Measurements from ENCODE around the gene SERINC2. TPM values are rescaled to one million over a fixed set of nuclear protein-coding genes. Genes with fewer than 3 reads are reported as not detected.
"Not testable (repeated sequence)": the region's sequence is repeated elsewhere in the genome, so short reads cannot be mapped to it uniquely, and the experiment has no call there.

SERINC2 gene
- polyA plus RNA-seq, 6 donors from 2014 or later: 0.54 to 1.6 (median 0.77) TPM; not detected in 1

GRCh38 chr1:31474567-31474966 lies 61.6 kb downstream of the SERINC2 start:
- H3K4me3 Mint-ChIP-seq; ATAC-seq (ENCODE audit: low read depth in 2 of 2); DNase-seq; H3K27ac Mint-ChIP-seq: not testable (repeated sequence)
- Mint-ChIP-seq H3K36me3 (peaks cover 15 to 16% of the 10 kb centered on the region in 2 donors), H3K4me1 (peaks cover 10 to 12% (median 11%) of the 10 kb centered on the region in 3 donors), H3K9me3 (peaks cover 5 to 29% (median 22%) of the 10 kb centered on the region in 7 donors), H3K27me3 (peaks cover 0 to 24% (median 14%) of the 10 kb centered on the region in 3 donors)

GRCh38 chr1:31476891-31477846 lies 64.2 kb downstream of the SERINC2 start:
- peaks cover 0 to 24% (median 6%) of the 10 kb centered on the region in 3 donors for H3K27me3 Mint-ChIP-seq
- H3K36me3 Mint-ChIP-seq: peaks cover 8 to 11% of the 10 kb centered on the region in 2 donors
- ATAC-seq (ENCODE audit: low read depth in 2 of 2) (no peak), DNase-seq (no peak)
- peaks cover 10 to 32% (median 23%) of the 10 kb centered on the region in 7 donors for H3K9me3 Mint-ChIP-seq
- no peak overlapping the region for H3K27ac Mint-ChIP-seq
- H3K4me1 Mint-ChIP-seq: peaks cover 3 to 11% (median 4%) of the 10 kb centered on the region in 3 donors
- H3K4me3 Mint-ChIP-seq: no peak overlapping the region

GRCh38 chr1:31478167-31478566 lies 65.2 kb downstream of the SERINC2 start:
- Mint-ChIP-seq H3K4me3 (no peak overlapping the region), H3K27me3 (peaks cover 0 to 24% (median 6%) of the 10 kb centered on the region in 3 donors), H3K4me1 (peaks cover 5 to 14% (median 8%) of the 10 kb centered on the region in 3 donors), H3K36me3 (peaks cover 8 to 9% of the 10 kb centered on the region in 2 donors), H3K27ac (peak overlapping the region in 1 of 6 donors; percentile 52), H3K9me3 (peaks cover 6 to 28% (median 17%) of the 10 kb centered on the region in 7 donors)
- ATAC-seq (ENCODE audit: low read depth in 2 of 2) (no peak), DNase-seq (no peak)

GRCh38 chr1:31479811-31480210 lies 66.8 kb downstream of the SERINC2 start:
- H3K27ac Mint-ChIP-seq: no peak overlapping the region
- peaks cover 6 to 23% (median 14%) of the 10 kb centered on the region in 7 donors for H3K9me3 Mint-ChIP-seq
- ATAC-seq (ENCODE audit: low read depth in 2 of 2) (no peak), DNase-seq (no peak)
- peaks cover 10 to 19% (median 12%) of the 10 kb centered on the region in 3 donors for H3K4me1 Mint-ChIP-seq
- H3K36me3 Mint-ChIP-seq: peaks cover 8 to 13% of the 10 kb centered on the region in 2 donors
- H3K27me3 Mint-ChIP-seq: peaks cover 0 to 24% (median 6%) of the 10 kb centered on the region in 3 donors
- no peak overlapping the region for H3K4me3 Mint-ChIP-seq

GRCh38 chr1:31480426-31480825 lies 67.4 kb downstream of the SERINC2 start:
- H3K27ac Mint-ChIP-seq; DNase-seq; H3K4me3 Mint-ChIP-seq; ATAC-seq (ENCODE audit: low read depth in 2 of 2): not testable (repeated sequence)
- H3K36me3 Mint-ChIP-seq: peaks cover 8 to 13% of the 10 kb centered on the region in 2 donors
- H3K9me3 Mint-ChIP-seq: peaks cover 6 to 25% (median 14%) of the 10 kb centered on the region in 7 donors
- peaks cover 0 to 24% (median 6%) of the 10 kb centered on the region in 3 donors for H3K27me3 Mint-ChIP-seq
- peaks cover 10 to 19% (median 12%) of the 10 kb centered on the region in 3 donors for H3K4me1 Mint-ChIP-seq

- Mint-ChIP-seq H3K27me3 (peaks cover 0 to 6% (median 5%) of the 10 kb centered on the region in 3 donors), H3K36me3 (peaks cover 5 to 8% of the 10 kb centered on the region in 2 donors), H3K9me3 (peaks cover 9 to 33% (median 18%) of the 10 kb centered on the region in 7 donors), H3K4me3 (peak overlapping the region in 3 of 8 donors; percentile 9 to 61 (median 47)), H3K27ac (peak overlapping the region; percentile 6 to 88 (median 83)), H3K4me1 (peaks cover 10 to 18% (median 12%) of the 10 kb centered on the region in 3 donors)
- DNase-seq (no peak), ATAC-seq (ENCODE audit: low read depth in 2 of 2) (no peak)
Observed at GRCh38 chr1:31482482-31483011, 69.5 kb downstream of the SERINC2 start.

- Mint-ChIP-seq H3K27me3 (no peaks in the 10 kb centered on the region), H3K36me3 (peaks cover 5 to 8% of the 10 kb centered on the region in 2 donors), H3K27ac (peak overlapping the region; percentile 34 to 88 (median 83)), H3K9me3 (peaks cover 9 to 33% (median 18%) of the 10 kb centered on the region in 7 donors), H3K4me3 (peak overlapping the region in 5 of 8 donors; percentile 20 to 68 (median 47)), H3K4me1 (peaks cover 10 to 14% (median 12%) of the 10 kb centered on the region in 3 donors)
- DNase-seq: peak; percentile 34
- peak; percentile 92 to 96 for ATAC-seq (ENCODE audit: low read depth in 2 of 2)
Observed at GRCh38 chr1:31483012-31483946, 70.3 kb downstream of the SERINC2 start.

Other genes with a start within 250 kb of the SERINC2 start
- gene NKAIN1, start 173.3 kb upstream of the SERINC2 start, polyA plus RNA-seq (ENCODE audit: low read depth in 6 of 6): not detected
- 10 to 100 TPM; 61.8 to 97.0 (median 90.0) TPM for gene SNRNP40, start 116.4 kb upstream of the SERINC2 start, polyA plus RNA-seq (ENCODE audit: low read depth in 6 of 6)
- gene ZCCHC17, start 116.2 kb upstream of the SERINC2 start, polyA plus RNA-seq (ENCODE audit: low read depth in 6 of 6): 10 to 100 TPM; 44.4 to 70.6 (median 50.6) TPM
- gene FABP3, start 40.1 kb upstream of the SERINC2 start, polyA plus RNA-seq (ENCODE audit: low read depth in 6 of 6): under 1 TPM in 1 of 6 donors, not detected in 5; 0.55 TPM
- not detected for gene TINAGL1, start 163.3 kb downstream of the SERINC2 start, polyA plus RNA-seq (ENCODE audit: low read depth in 6 of 6)
- not detected for gene HCRTR1, start 204.5 kb downstream of the SERINC2 start, polyA plus RNA-seq (ENCODE audit: low read depth in 6 of 6)
- 100 to 1,000 TPM in 1 of 6 donors, 10 to 100 TPM in 5; 72.6 to 140 (median 93.7) TPM for gene PEF1, start 231.7 kb downstream of the SERINC2 start, polyA plus RNA-seq (ENCODE audit: low read depth in 6 of 6)

Measured in naive B cell (primary cell).